GM19452 (cell line): ENCODE results near the gene SOX12.
"Not testable (repeated sequence)": the region's sequence is repeated elsewhere in the genome, so short reads cannot be mapped to it uniquely, and the experiment has no call there.

Source experiments
- ATAC-seq: cut with Tn5 transposase; IDR thresholded peaks from one replicate; pipeline ENCODE4 v1.9.1; 2021; ENCODE audit not compliant: unreplicated experiment

SOX12 gene

GRCh38 chr20:328975-329695 lies 3.8 kb downstream of the SOX12 start:
- ATAC-seq: no peak

GRCh38 chr20:329851-330232 lies 4.5 kb downstream of the SOX12 start:
- ATAC-seq: no peak

GRCh38 chr20:330233-331149 lies 5.1 kb downstream of the SOX12 start:
- no peak for ATAC-seq

- no peak for ATAC-seq
Measured at GRCh38 chr20:334578-334977, 9.2 kb downstream of the SOX12 start.

GRCh38 chr20:336040-336439 lies 10.7 kb downstream of the SOX12 start:
- ATAC-seq: not testable (repeated sequence)

GRCh38 chr20:341682-342081 lies 16.3 kb downstream of the SOX12 start:
- no peak for ATAC-seq

- no peak for ATAC-seq
Measured at GRCh38 chr20:343107-343506, 17.8 kb downstream of the SOX12 start.

GRCh38 chr20:346033-346639 lies 20.8 kb downstream of the SOX12 start:
- ATAC-seq: no peak

- no peak for ATAC-seq
Measured at GRCh38 chr20:346640-347316, 21.4 kb downstream of the SOX12 start, which contains the start of gene NRSN2. Gene NRSN2 (plus strand): TSS chr20:347111. CDS start chr20:349644, 2,533 bp downstream.

- no peak for ATAC-seq
Measured at GRCh38 chr20:347317-347639, 21.9 kb downstream of the SOX12 start.

GRCh38 chr20:347640-348484 lies 22.5 kb downstream of the SOX12 start:
- peak; percentile 72 for ATAC-seq

- no peak for ATAC-seq
Measured at GRCh38 chr20:348972-349841, 23.9 kb downstream of the SOX12 start.

GRCh38 chr20:353166-353565 lies 27.8 kb downstream of the SOX12 start:
- no peak for ATAC-seq

GRCh38 chr20:354298-354977 lies 29.1 kb downstream of the SOX12 start:
- peak; percentile 91 for ATAC-seq

GRCh38 chr20:356154-356553 lies 30.8 kb downstream of the SOX12 start:
- ATAC-seq: not testable (repeated sequence)

- no peak for ATAC-seq
Measured at GRCh38 chr20:356745-357144, 31.4 kb downstream of the SOX12 start.

GRCh38 chr20:358891-359555 lies 33.7 kb downstream of the SOX12 start:
- no peak for ATAC-seq

- no peak for ATAC-seq
Measured at GRCh38 chr20:361561-361960, 36.2 kb downstream of the SOX12 start.
